HG03039 (cell line): ENCODE data around the gene KRTAP5-8.
A peak's percentile ranks its signal among the peaks of the same experiment; 100 is the strongest.
"Not testable (repeated sequence)": the region's sequence is repeated elsewhere in the genome, so short reads cannot be mapped to it uniquely, and the experiment has no call there.

Experiments used
- ATAC-seq: cut with Tn5 transposase; IDR thresholded peaks from one replicate; pipeline ENCODE4 v1.9.1; 2021; ENCODE audit warnings: mild to moderate bottlenecking, moderate library complexity; ENCODE audit not compliant: unreplicated experiment

Gene KRTAP5-8

GRCh38 chr11:71505781-71506180 lies 32.0 kb upstream of the KRTAP5-8 start:
- ATAC-seq, result no peak

GRCh38 chr11:71507102-71507501 lies 30.7 kb upstream of the KRTAP5-8 start:
- ATAC-seq, result no peak

- ATAC-seq, result no peak
Observed at GRCh38 chr11:71518506-71519471, 19.0 kb upstream of the KRTAP5-8 start.

- no peak for ATAC-seq
Observed at GRCh38 chr11:71519546-71519945, 18.3 kb upstream of the KRTAP5-8 start.

- no peak for ATAC-seq
Observed at GRCh38 chr11:71525188-71525937, 12.5 kb upstream of the KRTAP5-8 start.

- ATAC-seq, result no peak
Observed at GRCh38 chr11:71525938-71526495, 11.8 kb upstream of the KRTAP5-8 start.

- not testable (repeated sequence) for ATAC-seq
Observed at GRCh38 chr11:71526796-71527575, 10.8 kb upstream of the KRTAP5-8 start, which contains the start of gene KRTAP5-7. KRTAP5-7 (plus strand) TSS chr11:71527267; CDS start chr11:71527301, 34 bp downstream.

- ATAC-seq, result no peak
Observed at GRCh38 chr11:71527576-71528210, 10.1 kb upstream of the KRTAP5-8 start.

GRCh38 chr11:71530602-71531001 lies 7.2 kb upstream of the KRTAP5-8 start:
- ATAC-seq, result no peak

GRCh38 chr11:71532036-71532610 lies 5.7 kb upstream of the KRTAP5-8 start:
- ATAC-seq, result no peak

GRCh38 chr11:71534711-71535608 lies 2.9 kb upstream of the KRTAP5-8 start:
- ATAC-seq, result not testable (repeated sequence)

GRCh38 chr11:71535825-71536224 lies 2.0 kb upstream of the KRTAP5-8 start:
- ATAC-seq, result no peak

- no peak for ATAC-seq
Observed at GRCh38 chr11:71537537-71537936, 288 bp upstream of the KRTAP5-8 start.

GRCh38 chr11:71538666-71538990 lies 803 bp downstream of the KRTAP5-8 start:
- ATAC-seq, result no peak

- ATAC-seq, result no peak
Observed at GRCh38 chr11:71539017-71539416, 1.2 kb downstream of the KRTAP5-8 start.

GRCh38 chr11:71539971-71540370 lies 2.1 kb downstream of the KRTAP5-8 start:
- ATAC-seq, result not testable (repeated sequence)

GRCh38 chr11:71540521-71541304 lies 2.9 kb downstream of the KRTAP5-8 start:
- ATAC-seq, result peak; percentile 64

- no peak for ATAC-seq
Observed at GRCh38 chr11:71542382-71542781, 4.6 kb downstream of the KRTAP5-8 start.
